ENCODE results near the gene MBP. TPM values are rescaled to one million over a fixed set of nuclear protein-coding genes. Genes with fewer than 3 reads are reported as not detected.

The MBP gene
- total RNA-seq, 2 experiments from 2014 or later: 13.5 to 28.9 TPM

DNA sequence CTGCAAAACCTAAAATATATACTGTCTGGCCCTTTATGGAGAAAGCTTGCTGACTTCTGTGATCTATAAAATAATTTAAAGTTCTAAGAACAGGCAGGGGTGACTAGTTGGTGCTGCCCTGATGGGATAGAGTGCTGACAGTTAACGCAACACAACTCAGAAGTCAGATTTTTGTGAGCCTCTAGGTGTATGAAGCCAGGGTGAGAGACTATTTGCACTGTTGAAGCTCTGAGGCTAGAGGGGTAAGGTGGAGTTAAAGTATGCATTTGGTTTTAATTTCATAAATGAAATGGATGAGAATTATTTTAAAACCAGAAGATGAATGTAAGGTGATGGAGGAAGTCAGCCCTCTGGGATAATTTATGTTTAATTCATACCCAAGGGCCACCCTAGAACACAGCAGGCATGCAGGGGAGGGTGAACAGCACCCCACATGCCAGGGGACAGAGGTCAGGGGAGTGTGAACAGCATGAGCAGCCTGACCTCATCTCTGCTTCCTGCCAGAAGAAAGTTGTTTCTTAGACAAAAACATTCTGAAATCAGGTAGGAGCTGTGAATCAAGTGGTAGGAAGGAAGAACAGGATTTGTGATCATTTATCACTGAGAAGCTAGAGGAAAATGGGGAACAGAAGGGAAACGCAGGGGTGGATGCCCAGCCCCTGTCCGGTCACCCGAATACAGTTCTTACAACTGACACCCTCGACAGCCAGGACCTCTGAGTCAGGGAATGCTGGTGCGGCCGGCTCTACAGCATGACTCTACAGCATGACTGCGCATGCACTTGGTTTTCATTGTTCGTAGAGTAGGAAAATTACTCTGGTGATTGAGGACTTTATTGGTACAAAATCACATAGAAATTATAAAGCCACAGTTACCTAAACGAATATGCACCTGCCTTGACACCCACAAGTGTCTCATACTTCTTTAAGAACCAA is 93.1 kb downstream of the MBP start:
- H3K4me2 ChIP-seq (ENCODE audit: low read length): no peak overlapping the region
- BruUV-seq (replicated peaks): no TSS peak
- H3K9me2 ChIP-seq (ENCODE audit: insufficient read depth, low read length): no peaks in the 10 kb centered on the region
- H3K79me2 ChIP-seq (ENCODE audit: insufficient read depth, low read depth, low read length): no peaks in the 10 kb centered on the region
- no peaks in the 10 kb centered on the region for H3K36me3 ChIP-seq (ENCODE audit: insufficient read depth, low read length)
- peaks cover 4% of the 10 kb centered on the region for H3K4me1 ChIP-seq (ENCODE audit: insufficient read depth, low read length, poor library complexity, severe bottlenecking)
- TF ChIP-seq, protein P1, sequence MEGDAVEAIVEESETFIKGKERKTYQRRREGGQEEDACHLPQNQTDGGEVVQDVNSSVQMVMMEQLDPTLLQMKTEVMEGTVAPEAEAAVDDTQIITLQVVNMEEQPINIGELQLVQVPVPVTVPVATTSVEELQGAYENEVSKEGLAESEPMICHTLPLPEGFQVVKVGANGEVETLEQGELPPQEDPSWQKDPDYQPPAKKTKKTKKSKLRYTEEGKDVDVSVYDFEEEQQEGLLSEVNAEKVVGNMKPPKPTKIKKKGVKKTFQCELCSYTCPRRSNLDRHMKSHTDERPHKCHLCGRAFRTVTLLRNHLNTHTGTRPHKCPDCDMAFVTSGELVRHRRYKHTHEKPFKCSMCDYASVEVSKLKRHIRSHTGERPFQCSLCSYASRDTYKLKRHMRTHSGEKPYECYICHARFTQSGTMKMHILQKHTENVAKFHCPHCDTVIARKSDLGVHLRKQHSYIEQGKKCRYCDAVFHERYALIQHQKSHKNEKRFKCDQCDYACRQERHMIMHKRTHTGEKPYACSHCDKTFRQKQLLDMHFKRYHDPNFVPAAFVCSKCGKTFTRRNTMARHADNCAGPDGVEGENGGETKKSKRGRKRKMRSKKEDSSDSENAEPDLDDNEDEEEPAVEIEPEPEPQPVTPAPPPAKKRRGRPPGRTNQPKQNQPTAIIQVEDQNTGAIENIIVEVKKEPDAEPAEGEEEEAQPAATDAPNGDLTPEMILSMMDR (conservative IDR thresholded peaks at IDR 0.05; ENCODE audit: low read length): no peak
- no peak for TF ChIP-seq EZH2phosphoT487 (IDR thresholded peaks at IDR 0.05; ENCODE audit: borderline replicate concordance, low read depth, low read length)
- no peaks in the 10 kb centered on the region for H3K9me3 ChIP-seq (ENCODE audit: low read length)
- no peak overlapping the region for H3K27ac ChIP-seq (ENCODE audit: low read depth, low read length, poor library complexity, severe bottlenecking)
- H3K4me3 ChIP-seq (ENCODE audit: low read depth, low read length, poor library complexity, severe bottlenecking): no peak overlapping the region
- CTCF ChIA-PET (ENCODE audit: unreplicated experiment): no interaction called here
- H4K20me1 ChIP-seq (ENCODE audit: insufficient read depth, low read length): no peaks in the 10 kb centered on the region
- DNase-seq (ENCODE audit: low spot score): no peak
- POLR2A ChIA-PET: no interaction called here
- intact Hi-C loops (cut with micrococcal nuclease; ENCODE audit: unreplicated experiment): no loop called here
- no peak overlapping the region for H2AFZ ChIP-seq (ENCODE audit: low read length)

DNA sequence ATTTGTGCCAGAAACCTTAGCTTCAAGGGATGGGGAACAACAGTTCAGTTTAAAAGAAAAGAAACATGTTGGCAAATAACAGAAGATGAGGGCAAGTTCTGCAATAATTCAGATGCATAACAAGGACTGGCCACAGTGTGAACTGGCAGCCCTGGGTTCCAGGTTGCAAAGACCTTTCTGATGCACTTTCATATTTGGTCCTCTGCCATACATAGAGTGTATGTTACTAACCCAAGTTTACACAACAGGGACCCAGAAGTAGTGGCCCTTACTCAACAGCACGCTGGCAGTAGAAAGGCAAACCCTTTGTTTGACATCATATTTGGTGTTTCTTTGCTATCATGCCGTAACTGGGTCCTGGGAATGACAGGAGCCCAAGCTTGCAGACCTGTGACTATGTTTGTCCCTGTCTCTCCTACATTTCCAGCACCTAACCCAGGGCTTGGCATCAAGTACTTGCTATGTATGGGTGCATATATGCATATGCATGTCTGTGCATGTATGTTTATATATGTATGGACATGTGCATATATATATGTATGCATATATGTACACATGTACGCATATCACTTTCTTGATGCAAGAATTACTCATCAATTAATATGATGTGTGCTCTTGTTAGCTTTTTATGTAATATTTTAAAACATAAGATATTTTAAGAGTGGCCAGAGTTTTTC is 94.3 kb downstream of the MBP start:
- Histone ChIP-seq H4K20me1 (ENCODE audit: insufficient read depth, low read length) (no peaks in the 10 kb centered on the region), H3K9me2 (ENCODE audit: insufficient read depth, low read length) (no peaks in the 10 kb centered on the region), H3K4me1 (ENCODE audit: insufficient read depth, low read length, poor library complexity, severe bottlenecking) (no peaks in the 10 kb centered on the region), H3K79me2 (ENCODE audit: insufficient read depth, low read depth, low read length) (no peaks in the 10 kb centered on the region), H3K9me3 (ENCODE audit: low read length) (no peaks in the 10 kb centered on the region), H3K27ac (ENCODE audit: low read depth, low read length, poor library complexity, severe bottlenecking) (no peak overlapping the region), H3K4me3 (ENCODE audit: low read depth, low read length, poor library complexity, severe bottlenecking) (no peak overlapping the region), H2AFZ (ENCODE audit: low read length) (no peak overlapping the region), H3K4me2 (ENCODE audit: low read length) (no peak overlapping the region), H3K36me3 (ENCODE audit: insufficient read depth, low read length) (no peaks in the 10 kb centered on the region; the same call in 1 of the 2 replicates)
- intact Hi-C loops (cut with micrococcal nuclease; ENCODE audit: unreplicated experiment): no loop called here
- DNase-seq (ENCODE audit: low spot score): no peak
- CTCF ChIA-PET (ENCODE audit: unreplicated experiment): no interaction called here
- POLR2A ChIA-PET: no interaction called here
- TF ChIP-seq EZH2phosphoT487 (IDR thresholded peaks at IDR 0.05; ENCODE audit: borderline replicate concordance, low read depth, low read length): no peak
- TF ChIP-seq, protein P1 (conservative IDR thresholded peaks at IDR 0.05; ENCODE audit: low read length): no peak
- no TSS peak for BruUV-seq (replicated peaks)

Measured in OCI-LY7 (cell line).